ENCODE results near the gene MEGF11.

Gene MEGF11

GRCh38 chr15:65920825-65921309 lies 332.7 kb downstream of the MEGF11 start:
- no peak for TF ChIP-seq CTCF (IDR thresholded peaks at IDR 0.05; ENCODE audit: extremely low read depth, missing control alignments)
- DNase-seq (ENCODE audit: low spot score), result peak; percentile 75

GRCh38 chr15:65920121-65920520 lies 333.4 kb downstream of the MEGF11 start:
- TF ChIP-seq CTCF (IDR thresholded peaks at IDR 0.05; ENCODE audit: extremely low read depth, missing control alignments), result no peak
- no peak for DNase-seq (ENCODE audit: low spot score)

GRCh38 chr15:65919353-65919752 lies 334.2 kb downstream of the MEGF11 start:
- TF ChIP-seq CTCF (IDR thresholded peaks at IDR 0.05; ENCODE audit: extremely low read depth, missing control alignments), result no peak
- DNase-seq (ENCODE audit: low spot score), result no peak

- no peak for DNase-seq (ENCODE audit: low spot score)
- no peak for TF ChIP-seq CTCF (IDR thresholded peaks at IDR 0.05; ENCODE audit: extremely low read depth, missing control alignments)
Measured at GRCh38 chr15:65918945-65919344, 334.6 kb downstream of the MEGF11 start.

GRCh38 chr15:65918357-65918920 lies 335.1 kb downstream of the MEGF11 start:
- DNase-seq (ENCODE audit: low spot score), result no peak
- TF ChIP-seq CTCF (IDR thresholded peaks at IDR 0.05; ENCODE audit: extremely low read depth, missing control alignments), result no peak

- no peak for TF ChIP-seq CTCF (IDR thresholded peaks at IDR 0.05; ENCODE audit: extremely low read depth, missing control alignments)
- no peak for DNase-seq (ENCODE audit: low spot score)
Measured at GRCh38 chr15:65917936-65918335, 335.6 kb downstream of the MEGF11 start.

GRCh38 chr15:65917407-65917756 lies 336.2 kb downstream of the MEGF11 start:
- no peak for TF ChIP-seq CTCF (IDR thresholded peaks at IDR 0.05; ENCODE audit: extremely low read depth, missing control alignments)
- no peak for DNase-seq (ENCODE audit: low spot score)

Data from GM20000 (cell line).